K562 (cell line): Measurements from ENCODE around the gene GNG3. TPM values are rescaled to one million over a fixed set of nuclear protein-coding genes. Genes with fewer than 3 reads are reported as not detected.

Experiments
- AFF4 ChIP-seq: sonication (generic); formaldehyde crosslinking; IDR thresholded peaks from 2 replicates; pipeline ENCODE4 v1.8.0; 2023; ENCODE audit warnings: mild to moderate bottlenecking, missing genetic modification reagents
- ARID1B ChIP-seq: fragments of 450-650 bp; IDR thresholded peaks from 2 replicates; pipeline ENCODE4 v1.6.1; 2016; ENCODE audit warnings: antibody characterized with exemption, mild to moderate bottlenecking, inconsistent platforms
- HINFP ChIP-seq: fragments of 450-650 bp; conservative IDR thresholded peaks from 2 replicates; pipeline ENCODE4 v1.6.1; 2016; ENCODE audit warnings: missing genetic modification characterization, low read depth, mild to moderate bottlenecking, control low read depth, missing compliant biosample characterization
- KLF1 ChIP-seq: fragments of 450-650 bp; IDR thresholded peaks from 2 replicates; pipeline ENCODE4 v1.6.1; 2016; ENCODE audit warnings: missing genetic modification characterization, missing compliant biosample characterization
- MAFF ChIP-seq: IDR thresholded peaks from 2 replicates; pipeline ENCODE4 v1.6.1; 2012; ENCODE audit warnings: low read length, improper control_type of control experiment
- NELFE ChIP-seq: IDR thresholded peaks from 2 replicates; pipeline ENCODE4 v1.6.1; 2011; ENCODE audit warnings: mild to moderate bottlenecking; ENCODE audit not compliant: insufficient read depth, insufficient read length
- NFXL1 ChIP-seq: fragments of 450-650 bp; formaldehyde crosslinking; IDR thresholded peaks from 2 replicates; pipeline ENCODE4 v1.4.0; 2021; ENCODE audit warnings: mild to moderate bottlenecking
- NR3C1 ChIP-seq: sonication (generic); formaldehyde crosslinking; IDR thresholded peaks from 2 replicates; pipeline ENCODE4 v1.8.1; 2022; ENCODE audit warnings: missing genetic modification reagents
- PHB ChIP-seq: fragments of 250-450 bp; sonication (Bioruptor Pico); IDR thresholded peaks from 2 replicates; pipeline ENCODE4 v1.5.0; 2021
- RFX7 ChIP-seq: fragments of 250-450 bp; sonication (Bioruptor Pico); IDR thresholded peaks from 2 replicates; pipeline ENCODE4 v1.5.1; 2021; ENCODE audit warnings: mild to moderate bottlenecking
- STAG1 ChIP-seq: sonication (generic); formaldehyde crosslinking; IDR thresholded peaks from 2 replicates; pipeline ENCODE4 v1.5.0; 2020; ENCODE audit warnings: missing genetic modification reagents, borderline replicate concordance
- TBL1XR1 ChIP-seq, 2 experiments: IDR thresholded peaks; 2 replicates each; pipeline ENCODE4 v1.6.1; 2012; ENCODE audit warnings: improper control_type of control experiment in 2 of 2, low read length in 2 of 2, mild to moderate bottlenecking in 1 of 2
- TCF7L2 ChIP-seq: fragments of 150-350 bp; IDR thresholded peaks from 2 replicates; pipeline ENCODE4 v1.6.1; 2016; ENCODE audit warnings: low read depth, mild to moderate bottlenecking, low read length, moderate library complexity
- U2AF1 ChIP-seq: fragments of 200-400 bp; formaldehyde crosslinking; optimal IDR thresholded peaks from 2 replicates; pipeline ENCODE3; 2017; ENCODE audit warnings: mild to moderate bottlenecking, low read depth, low read length, moderate library complexity
- YY1 ChIP-seq, 3 experiments: IDR thresholded peaks; 2 replicates each; pipeline ENCODE4 v1.6.1; 2011; ENCODE audit warnings: low read length in 2 of 3, mild to moderate bottlenecking in 2 of 3, moderate library complexity in 2 of 3, borderline replicate concordance in 1 of 3, control low read depth in 1 of 3, low read depth in 1 of 3; ENCODE audit not compliant: insufficient read depth in 3 of 3, insufficient replicate concordance in 2 of 3, control insufficient read depth in 1 of 3, insufficient read length in 1 of 3; ENCODE audit errors: extremely low read depth in 1 of 3
- polyA plus RNA-seq, 8 experiments: library from polyadenylated mRNA; depleted of rRNA in 4 of 8; stranded (reverse) in 5 of 8; unstranded in 3 of 8; fragments of >200 nt; fragmentation: Nextera tagmentation in 2 of 8; fragmentation: Illumina TruSeq in 1 of 8; extraction: Ambion mirVana in 2 of 8; extraction: Trizol in 1 of 8; gene quantifications; 2 replicates each; pipeline versions ENCODE4 v1.2.1 to v1.2.3, GENCODE V29; 2011 to 2014; ENCODE audit warnings: inconsistent platforms in 1 of 8, missing spikeins in 1 of 8
- total RNA-seq, 7 experiments: library from RNA; depleted of rRNA in 6 of 7; stranded (reverse); fragments of >200 nt in 6 of 7; fragmentation: Illumina TruSeq in 2 of 7; extraction: Trizol in 2 of 7; gene quantifications; 2 replicates each; pipeline versions ENCODE4 v1.2.1 to v1.2.3, GENCODE V29; 2011 to 2021; ENCODE audit warnings: low replicate concordance in 1 of 7
- TF ChIP-seq, protein P1 (sequence below), 2 experiments: fragments of 200-800 bp in 1 of 2; sonication (Bioruptor generic) in 1 of 2; sonication (generic) in 1 of 2; formaldehyde crosslinking in 1 of 2; IDR thresholded peaks in 1 of 2; conservative IDR thresholded peaks in 1 of 2; 2 replicates each; pipeline versions ENCODE4 v1.5.0 to v1.6.1; 2016 to 2020; ENCODE audit warnings: missing compliant biosample characterization in 1 of 2, missing genetic modification characterization in 1 of 2, missing genetic modification reagents in 1 of 2
- TF ChIP-seq, protein P2 (sequence below): sonication (generic); formaldehyde crosslinking; IDR thresholded peaks from 2 replicates; pipeline ENCODE4 v1.8.1; 2023; ENCODE audit warnings: mild to moderate bottlenecking, missing genetic modification reagents

Gene GNG3
- total and polyA plus RNA-seq, 9 of the 15 experiments (the other 6 are each of a cell fraction or from before 2014, with no cell fraction given), result 0.07 TPM; not detected in 8

GRCh38 chr11:62665075-62665598 is 42.3 kb upstream of the GNG3 start, which contains the start of the genes C11orf98 and CSKMT (continued):
- TF ChIP-seq YY1 (IDR thresholded peaks at IDR 0.05; ENCODE audit: borderline replicate concordance in 1 of 3, control insufficient read depth in 1 of 3, extremely low read depth in 1 of 3, insufficient read depth in 3 of 3, insufficient read length in 1 of 3, insufficient replicate concordance in 2 of 3, low read depth in 1 of 3, low read length in 2 of 3), result peak in 2 of 3 experiments; percentile 7 to 44
- TF ChIP-seq HINFP (tag), result no peak
- TF ChIP-seq KLF1, result no peak
- peak; percentile 38; the same call in 1 of the 2 replicates for TF ChIP-seq ARID1B
- peak; percentile 14 to 17; a peak in 1 of 4 replicates for TF ChIP-seq TBL1XR1 (IDR thresholded peaks at IDR 0.05; ENCODE audit: low read length in 2 of 2)
- TF ChIP-seq U2AF1, result peak; percentile 19
- no peak; the same call in 1 of the 2 replicates for TF ChIP-seq AFF4 (CRISPR knock-in tag)
- TF ChIP-seq TCF7L2, result no peak
- TF ChIP-seq PHB (CRISPR knock-in tag), result peak; percentile 96
- TF ChIP-seq NFXL1, result peak; percentile 56; the same call in 1 of the 2 replicates
- TF ChIP-seq MAFF, result no peak
- TF ChIP-seq NELFE, result peak; percentile 79
- TF ChIP-seq, protein P1, sequence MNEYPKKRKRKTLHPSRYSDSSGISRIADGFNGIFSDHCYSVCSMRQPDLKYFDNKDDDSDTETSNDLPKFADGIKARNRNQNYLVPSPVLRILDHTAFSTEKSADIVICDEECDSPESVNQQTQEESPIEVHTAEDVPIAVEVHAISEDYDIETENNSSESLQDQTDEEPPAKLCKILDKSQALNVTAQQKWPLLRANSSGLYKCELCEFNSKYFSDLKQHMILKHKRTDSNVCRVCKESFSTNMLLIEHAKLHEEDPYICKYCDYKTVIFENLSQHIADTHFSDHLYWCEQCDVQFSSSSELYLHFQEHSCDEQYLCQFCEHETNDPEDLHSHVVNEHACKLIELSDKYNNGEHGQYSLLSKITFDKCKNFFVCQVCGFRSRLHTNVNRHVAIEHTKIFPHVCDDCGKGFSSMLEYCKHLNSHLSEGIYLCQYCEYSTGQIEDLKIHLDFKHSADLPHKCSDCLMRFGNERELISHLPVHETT (CRISPR knock-in tag; conservative IDR thresholded peaks at IDR 0.05 in 1 of 2, IDR thresholded peaks at IDR 0.05 in 1 of 2), result peak in 1 of 2 experiments; percentile 49; a peak in 1 of 4 replicates
- peak; percentile 81; the same call in 1 of the 2 replicates for TF ChIP-seq RFX7 (CRISPR knock-in tag)
- no peak for TF ChIP-seq STAG1 (CRISPR knock-in tag)
- TF ChIP-seq, protein P2, sequence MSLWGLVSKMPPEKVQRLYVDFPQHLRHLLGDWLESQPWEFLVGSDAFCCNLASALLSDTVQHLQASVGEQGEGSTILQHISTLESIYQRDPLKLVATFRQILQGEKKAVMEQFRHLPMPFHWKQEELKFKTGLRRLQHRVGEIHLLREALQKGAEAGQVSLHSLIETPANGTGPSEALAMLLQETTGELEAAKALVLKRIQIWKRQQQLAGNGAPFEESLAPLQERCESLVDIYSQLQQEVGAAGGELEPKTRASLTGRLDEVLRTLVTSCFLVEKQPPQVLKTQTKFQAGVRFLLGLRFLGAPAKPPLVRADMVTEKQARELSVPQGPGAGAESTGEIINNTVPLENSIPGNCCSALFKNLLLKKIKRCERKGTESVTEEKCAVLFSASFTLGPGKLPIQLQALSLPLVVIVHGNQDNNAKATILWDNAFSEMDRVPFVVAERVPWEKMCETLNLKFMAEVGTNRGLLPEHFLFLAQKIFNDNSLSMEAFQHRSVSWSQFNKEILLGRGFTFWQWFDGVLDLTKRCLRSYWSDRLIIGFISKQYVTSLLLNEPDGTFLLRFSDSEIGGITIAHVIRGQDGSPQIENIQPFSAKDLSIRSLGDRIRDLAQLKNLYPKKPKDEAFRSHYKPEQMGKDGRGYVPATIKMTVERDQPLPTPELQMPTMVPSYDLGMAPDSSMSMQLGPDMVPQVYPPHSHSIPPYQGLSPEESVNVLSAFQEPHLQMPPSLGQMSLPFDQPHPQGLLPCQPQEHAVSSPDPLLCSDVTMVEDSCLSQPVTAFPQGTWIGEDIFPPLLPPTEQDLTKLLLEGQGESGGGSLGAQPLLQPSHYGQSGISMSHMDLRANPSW (CRISPR knock-in tag), result peak; percentile 31; the same call in 1 of the 2 replicates
- no peak for TF ChIP-seq NR3C1 (CRISPR knock-in tag)
